Measurements from ENCODE around the gene PIGP. TPM values are rescaled to one million over a fixed set of nuclear protein-coding genes. Genes with fewer than 3 reads are reported as not detected.

Gene PIGP
- total and polyA plus RNA-seq, 12 donors, result 7.3 to 236 (median 49.4) TPM

DNA sequence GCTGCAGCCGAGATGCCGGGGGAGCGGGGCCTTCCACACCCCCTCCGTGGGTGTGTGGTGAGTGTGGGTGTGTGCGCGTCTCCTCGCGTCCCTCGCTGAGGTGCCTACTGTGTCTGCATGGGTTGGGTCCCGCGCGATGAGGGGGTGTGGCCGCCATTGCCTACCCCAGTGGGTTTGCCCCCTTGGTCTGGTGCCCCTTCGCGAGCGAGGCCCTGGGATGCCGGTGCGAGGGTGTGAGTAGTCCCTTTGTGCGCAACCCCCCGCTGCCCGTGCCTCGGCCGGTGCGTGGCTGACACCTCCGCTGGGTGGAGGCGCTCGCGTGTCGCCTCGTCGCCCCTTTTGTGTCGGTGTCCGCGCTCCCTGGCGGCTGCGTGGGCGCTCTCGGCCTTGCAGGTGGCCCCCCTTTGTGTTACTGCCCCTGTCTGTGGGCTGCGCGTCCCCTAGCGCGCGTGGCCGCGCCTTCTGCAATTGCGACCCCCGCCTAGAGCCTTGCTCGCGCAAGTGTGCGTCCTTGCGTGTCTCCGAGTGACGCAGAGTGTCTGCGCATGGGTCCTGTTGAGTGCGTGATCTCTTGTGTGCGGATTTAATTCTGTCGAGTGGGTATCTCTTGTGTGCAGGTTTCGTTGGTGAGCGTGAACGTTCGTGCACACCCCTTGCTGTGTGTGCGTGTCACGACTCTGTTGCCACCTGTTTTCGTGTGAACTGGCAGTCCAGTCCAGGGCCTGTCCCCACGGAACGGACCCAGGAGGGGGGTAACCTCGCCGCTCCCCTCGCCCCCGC is 736 bp upstream of the PIGP start:
- intact Hi-C loops (cut with DNase I), result no loop called here
- Histone ChIP-seq H3K36me3 (replicated peaks in 1 of 2) (no peaks in the 10 kb centered on the region), H3K27ac (peak overlapping the region; percentile 87 to 100 (median 99)), H3K4me1 (replicated peaks in 1 of 2) (peaks cover 4 to 33% of the 10 kb centered on the region in 2 donors), H3K27me3 (no peaks in the 10 kb centered on the region), H3K4me3 (peak overlapping the region; percentile 22 to 92 (median 74)), H3K9me3 (replicated peaks in 1 of 3) (no peaks in the 10 kb centered on the region)
- DNase-seq, result peak; percentile 63 to 89 (median 68)
- peak in 1 of 2 donors; percentile 29 for TF ChIP-seq POLR2A (IDR thresholded peaks at IDR 0.05)
- TF ChIP-seq CTCF (IDR thresholded peaks at IDR 0.05), result peak in 2 of 6 experiments; percentile 6 to 26
- WGBS, 4 donors, result 0% methylated on average over 16 to 70 of the region's 70 CpGs

DNA sequence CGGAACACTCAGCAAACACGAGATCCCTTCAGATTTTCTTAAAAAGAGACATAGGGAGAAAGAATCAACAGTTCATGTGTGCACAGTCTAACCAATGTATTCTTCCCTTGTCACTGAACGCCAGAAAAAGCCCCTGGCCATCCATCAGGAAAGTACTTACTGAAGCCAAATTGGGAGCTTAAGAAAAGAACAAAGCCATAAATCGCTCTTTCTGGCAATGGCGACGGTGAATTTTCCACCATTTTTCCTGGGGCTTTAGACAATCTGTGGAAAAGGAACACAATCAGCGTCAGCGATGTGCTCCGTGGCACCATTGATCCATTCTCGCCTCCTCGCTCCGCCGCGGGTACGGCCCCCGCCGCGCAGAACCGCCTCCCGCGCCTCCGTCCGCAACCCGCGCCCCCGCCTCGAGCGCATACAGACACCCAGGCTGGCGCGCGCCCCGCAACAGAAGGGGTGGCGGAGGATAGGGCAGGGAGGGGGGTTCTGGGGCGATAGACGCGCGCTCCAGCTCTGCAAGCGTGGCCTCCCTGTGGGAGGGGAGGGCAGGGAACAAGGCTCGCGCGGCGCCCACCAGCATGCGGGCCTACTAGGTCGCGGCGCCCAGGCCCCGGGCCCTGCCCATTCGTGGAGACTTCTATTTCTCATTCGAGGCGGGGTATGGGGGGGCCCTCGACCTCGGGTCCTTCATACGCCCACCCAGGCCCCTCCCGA is 440 bp downstream of the PIGP start:
- Histone ChIP-seq H3K4me1 (replicated peaks in 1 of 2) (peaks cover 4 to 33% of the 10 kb centered on the region in 2 donors), H3K4me3 (peak overlapping the region; percentile 28 to 91 (median 61)), H3K36me3 (replicated peaks in 1 of 2) (peaks cover 0 to 3% of the 10 kb centered on the region in 2 donors), H3K27ac (peak overlapping the region; percentile 87 to 100 (median 99)), H3K9me3 (replicated peaks in 1 of 3) (no peaks in the 10 kb centered on the region), H3K27me3 (no peaks in the 10 kb centered on the region)
- 0 to 1% (median 1%) methylated on average over 6 to 54 of the region's 54 CpGs for WGBS, 4 donors
- intact Hi-C loops (cut with DNase I), result no loop called here
- peak in 5 of 7 donors; percentile 74 to 86 (median 84) for DNase-seq
- TF ChIP-seq CTCF (IDR thresholded peaks at IDR 0.05), result peak in 1 of 6 experiments; percentile 7
- TF ChIP-seq POLR2A (IDR thresholded peaks at IDR 0.05), result no peak

GRCh38 chr21:37071561-37072273 is 1.2 kb downstream of the PIGP start:
- intact Hi-C loops (cut with DNase I), result no loop called here
- H3K4me3 ChIP-seq, result peak overlapping the region in 2 of 4 donors; percentile 58 to 91
- peaks cover 0 to 8% of the 10 kb centered on the region in 2 donors for H3K36me3 ChIP-seq (replicated peaks in 1 of 2)
- peak overlapping the region; percentile 87 to 100 (median 99) for H3K27ac ChIP-seq
- peak; percentile 76 to 92 (median 88) for DNase-seq
- peaks cover 4 to 33% of the 10 kb centered on the region in 2 donors for H3K4me1 ChIP-seq (replicated peaks in 1 of 2)
- TF ChIP-seq POLR2A (IDR thresholded peaks at IDR 0.05) (peak; percentile 46 to 88), CTCF (IDR thresholded peaks at IDR 0.05) (no peak)
- H3K9me3 ChIP-seq (replicated peaks in 1 of 3), result no peaks in the 10 kb centered on the region
- no peaks in the 10 kb centered on the region for H3K27me3 ChIP-seq
- WGBS, 4 donors, result 12 to 21% (median 16%) methylated on average over 11 to 12 of the region's 12 CpGs
